Measurements from ENCODE around the gene LHFPL3. TPM values are rescaled to one million over a fixed set of nuclear protein-coding genes. Genes with fewer than 3 reads are reported as not detected.

Gene LHFPL3
- total RNA-seq, 2 experiments from 2014 or later: not detected

DNA sequence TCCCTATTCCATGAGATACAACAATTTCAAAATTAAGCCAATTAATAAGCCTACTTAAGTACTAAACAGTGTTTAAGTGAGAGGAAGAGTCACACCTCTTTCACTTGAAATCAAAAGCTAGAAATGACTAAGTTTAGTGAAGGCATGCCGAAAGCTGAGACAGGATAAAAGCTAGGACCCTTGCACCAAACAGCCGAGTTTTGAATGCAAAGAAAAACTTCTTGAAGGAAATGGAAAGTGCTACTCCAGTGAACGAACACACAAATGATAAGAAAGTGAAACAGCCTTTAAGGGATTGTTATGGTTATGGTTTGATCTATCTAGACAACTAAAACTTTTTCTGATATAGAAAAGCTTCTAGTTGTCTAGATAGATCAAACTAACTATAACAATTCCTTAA is 550.2 kb downstream of the LHFPL3 start:
- Histone ChIP-seq H3K9me2 (ENCODE audit: insufficient read depth, low read length) (no peaks in the 10 kb centered on the region), H3K36me3 (ENCODE audit: insufficient read depth, low read length) (no peaks in the 10 kb centered on the region), H3K27ac (ENCODE audit: low read depth, low read length, poor library complexity, severe bottlenecking) (no peak overlapping the region), H4K20me1 (ENCODE audit: insufficient read depth, low read length) (no peaks in the 10 kb centered on the region), H3K4me2 (ENCODE audit: low read length) (no peak overlapping the region), H2AFZ (ENCODE audit: low read length) (no peak overlapping the region), H3K4me3 (ENCODE audit: low read depth, low read length, poor library complexity, severe bottlenecking) (no peak overlapping the region), H3K4me1 (ENCODE audit: insufficient read depth, low read length, poor library complexity, severe bottlenecking) (no peaks in the 10 kb centered on the region), H3K79me2 (ENCODE audit: insufficient read depth, low read depth, low read length) (no peaks in the 10 kb centered on the region), H3K9me3 (ENCODE audit: low read length) (no peaks in the 10 kb centered on the region)
- ChIA-PET CTCF (ENCODE audit: unreplicated experiment) (interaction anchor here (0.8 kb wide), 1 partner anchor 42 kb away, joined by 10 read pairs; no protein-coding TSS in a partner anchor), POLR2A (interaction anchor here (0.6 kb wide), 2 partner anchors 40 to 380 kb away, joined by 3 to 4 read pairs; no protein-coding TSS in a partner anchor)
- no peak for DNase-seq (ENCODE audit: low spot score)
- TF ChIP-seq, protein P1, sequence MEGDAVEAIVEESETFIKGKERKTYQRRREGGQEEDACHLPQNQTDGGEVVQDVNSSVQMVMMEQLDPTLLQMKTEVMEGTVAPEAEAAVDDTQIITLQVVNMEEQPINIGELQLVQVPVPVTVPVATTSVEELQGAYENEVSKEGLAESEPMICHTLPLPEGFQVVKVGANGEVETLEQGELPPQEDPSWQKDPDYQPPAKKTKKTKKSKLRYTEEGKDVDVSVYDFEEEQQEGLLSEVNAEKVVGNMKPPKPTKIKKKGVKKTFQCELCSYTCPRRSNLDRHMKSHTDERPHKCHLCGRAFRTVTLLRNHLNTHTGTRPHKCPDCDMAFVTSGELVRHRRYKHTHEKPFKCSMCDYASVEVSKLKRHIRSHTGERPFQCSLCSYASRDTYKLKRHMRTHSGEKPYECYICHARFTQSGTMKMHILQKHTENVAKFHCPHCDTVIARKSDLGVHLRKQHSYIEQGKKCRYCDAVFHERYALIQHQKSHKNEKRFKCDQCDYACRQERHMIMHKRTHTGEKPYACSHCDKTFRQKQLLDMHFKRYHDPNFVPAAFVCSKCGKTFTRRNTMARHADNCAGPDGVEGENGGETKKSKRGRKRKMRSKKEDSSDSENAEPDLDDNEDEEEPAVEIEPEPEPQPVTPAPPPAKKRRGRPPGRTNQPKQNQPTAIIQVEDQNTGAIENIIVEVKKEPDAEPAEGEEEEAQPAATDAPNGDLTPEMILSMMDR (conservative IDR thresholded peaks at IDR 0.05; ENCODE audit: low read length): no peak
- no peak for TF ChIP-seq EZH2phosphoT487 (IDR thresholded peaks at IDR 0.05; ENCODE audit: borderline replicate concordance, low read depth, low read length)
- intact Hi-C loops (cut with micrococcal nuclease; ENCODE audit: unreplicated experiment): no loop called here
- BruUV-seq (replicated peaks): no TSS peak

DNA sequence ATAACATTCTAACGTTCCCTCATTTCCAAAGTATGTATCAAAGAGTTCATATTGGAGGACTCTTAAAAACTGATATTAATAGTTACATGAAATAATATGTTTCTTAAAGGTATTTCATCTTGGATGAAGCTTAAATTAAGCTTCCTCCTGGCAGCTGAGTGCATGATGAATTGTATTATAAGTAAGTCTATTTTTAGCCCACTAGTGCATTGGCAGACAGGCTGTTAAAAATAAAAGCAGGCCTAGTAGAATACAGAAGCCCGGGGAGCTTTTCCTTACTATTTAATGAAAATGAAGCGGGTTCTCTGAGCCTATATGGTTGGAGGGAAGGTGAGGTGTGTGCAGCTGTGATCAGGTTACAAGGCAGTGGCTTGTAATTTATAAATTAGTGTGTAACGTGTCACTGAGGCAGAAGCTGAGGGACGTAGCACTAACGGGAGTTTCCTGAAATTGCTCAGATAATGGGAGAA is 554.9 kb downstream of the LHFPL3 start:
- BruUV-seq (replicated peaks): no TSS peak
- Histone ChIP-seq H3K27ac (ENCODE audit: low read depth, low read length, poor library complexity, severe bottlenecking) (no peak overlapping the region), H3K4me3 (ENCODE audit: low read depth, low read length, poor library complexity, severe bottlenecking) (no peak overlapping the region), H3K36me3 (ENCODE audit: insufficient read depth, low read length) (no peaks in the 10 kb centered on the region), H4K20me1 (ENCODE audit: insufficient read depth, low read length) (no peaks in the 10 kb centered on the region), H3K4me1 (ENCODE audit: insufficient read depth, low read length, poor library complexity, severe bottlenecking) (peaks cover 5% of the 10 kb centered on the region), H2AFZ (ENCODE audit: low read length) (no peak overlapping the region), H3K9me3 (ENCODE audit: low read length) (no peaks in the 10 kb centered on the region), H3K9me2 (ENCODE audit: insufficient read depth, low read length) (no peaks in the 10 kb centered on the region), H3K4me2 (ENCODE audit: low read length) (no peak overlapping the region), H3K79me2 (ENCODE audit: insufficient read depth, low read depth, low read length) (no peaks in the 10 kb centered on the region)
- CTCF ChIA-PET (ENCODE audit: unreplicated experiment): interaction anchor here (0.5 to 2.3 kb wide), 4 partner anchors 35 to 908 kb away, joined by 4 to 7 read pairs (median 4); no protein-coding TSS in a partner anchor
- DNase-seq (ENCODE audit: low spot score): no peak
- POLR2A ChIA-PET: interaction anchor here (0.6 to 1.5 kb wide), 7 partner anchors 10 to 1027 kb away, joined by 3 to 5 read pairs (median 3); no protein-coding TSS in a partner anchor
- intact Hi-C loops (cut with micrococcal nuclease; ENCODE audit: unreplicated experiment): loop anchor here (1.0 kb wide), 1 partner anchor 35 kb away; no protein-coding TSS in a partner anchor
- TF ChIP-seq, protein P1 (conservative IDR thresholded peaks at IDR 0.05; ENCODE audit: low read length): no peak
- TF ChIP-seq EZH2phosphoT487 (IDR thresholded peaks at IDR 0.05; ENCODE audit: borderline replicate concordance, low read depth, low read length): no peak

All from OCI-LY7 (cell line).